NCI-H2196 (cell line): ENCODE measurements around the gene ZNF507.
"Not testable (repeated sequence)": the region's sequence is repeated elsewhere in the genome, so short reads cannot be mapped to it uniquely, and the experiment has no call there.

Source experiments
- DNase-seq: peaks from one replicate; lab custom pipeline; 2025; ENCODE audit not compliant: unreplicated experiment; lab: John Stamatoyannopoulos, UW

The ZNF507 gene

GRCh38 chr19:32406161-32407003 is 61.0 kb downstream of the ZNF507 start:
- DNase-seq = no peak

- DNase-seq = peak; percentile 56
These were observed 61.9 kb downstream of the ZNF507 start for GRCh38 chr19:32407004-32407992.

- no peak for DNase-seq
These were observed 69.8 kb downstream of the ZNF507 start for GRCh38 chr19:32415246-32415645.

- no peak for DNase-seq
These were observed 70.3 kb downstream of the ZNF507 start for GRCh38 chr19:32415669-32416068.

- DNase-seq = no peak
These were observed 71.5 kb downstream of the ZNF507 start for GRCh38 chr19:32416749-32417456.

GRCh38 chr19:32418155-32418554 is 72.7 kb downstream of the ZNF507 start:
- no peak for DNase-seq

- no peak for DNase-seq
These were observed 76.4 kb downstream of the ZNF507 start for GRCh38 chr19:32421589-32422361.

GRCh38 chr19:32422435-32422834 is 77.0 kb downstream of the ZNF507 start:
- no peak for DNase-seq

GRCh38 chr19:32423944-32424343 is 78.5 kb downstream of the ZNF507 start:
- not testable (repeated sequence) for DNase-seq

GRCh38 chr19:32427536-32427935 is 82.1 kb downstream of the ZNF507 start:
- DNase-seq = no peak

- DNase-seq = no peak
These were observed 91.3 kb downstream of the ZNF507 start for GRCh38 chr19:32436692-32437091.

- no peak for DNase-seq
These were observed 91.7 kb downstream of the ZNF507 start for GRCh38 chr19:32437096-32437495.
